DND-41 (cell line): ENCODE results near the gene RASAL1.

Experiments
- ATAC-seq: fragments of 200-7000 bp; cut with Tn5 transposase; 3 replicates; pipeline ENCODE4 v1.9.1; 2021; ENCODE audit warnings: low read depth; ENCODE audit not compliant: insufficient read depth
- DNase-seq: peaks from one replicate; pipeline ENCODE4 v3.0.0-alpha.2; 2020
- H2AFZ ChIP-seq: 2 replicates; pipeline ENCODE4 v1.6.0; 2012; ENCODE audit warnings: low read depth, low read length
- H3K27ac ChIP-seq: 2 replicates; pipeline ENCODE4 v1.5.1; 2012; ENCODE audit warnings: low read length, inconsistent platforms
- H3K27me3 ChIP-seq: fragments of 200-600 bp; sonication (generic); 2 replicates; pipeline ENCODE4 v1.6.0; 2012; ENCODE audit warnings: low read length, mild to moderate bottlenecking, inconsistent platforms; ENCODE audit not compliant: insufficient read depth, poor library complexity
- H3K36me3 ChIP-seq: 2 replicates; pipeline ENCODE4 v1.5.1; 2012; ENCODE audit warnings: low read length, inconsistent platforms; ENCODE audit not compliant: insufficient read depth
- H3K4me1 ChIP-seq: 2 replicates; pipeline ENCODE4 v1.5.1; 2012; ENCODE audit warnings: mild to moderate bottlenecking, low read length; ENCODE audit not compliant: insufficient read depth
- H3K4me2 ChIP-seq: 2 replicates; pipeline ENCODE4 v1.6.0; 2012; ENCODE audit warnings: mild to moderate bottlenecking, moderate library complexity, low read length, inconsistent platforms; ENCODE audit not compliant: insufficient read depth
- H3K4me3 ChIP-seq, 2 experiments: fragments of 200-600 bp in 1 of 2; shearing (Covaris generic) in 1 of 2; 2 replicates each; pipeline ENCODE4 v1.5.1; 2012 to 2016; ENCODE audit warnings: inconsistent platforms in 2 of 2, low read length in 2 of 2, mild to moderate bottlenecking in 2 of 2, low read depth in 1 of 2, moderate library complexity in 1 of 2
- H3K79me2 ChIP-seq: 2 replicates; pipeline ENCODE4 v1.6.0; 2012; ENCODE audit warnings: low read length, inconsistent platforms; ENCODE audit not compliant: insufficient read depth
- H3K9ac ChIP-seq: 2 replicates; pipeline ENCODE4 v1.6.0; 2012; ENCODE audit warnings: low read depth, mild to moderate bottlenecking, inconsistent platforms, low read length, moderate library complexity
- H3K9me3 ChIP-seq: 2 replicates; pipeline ENCODE4 v1.5.1; 2012; ENCODE audit warnings: low read length, moderate library complexity, mild to moderate bottlenecking, inconsistent platforms; ENCODE audit not compliant: insufficient read depth, severe bottlenecking
- H4K20me1 ChIP-seq: 2 replicates; pipeline ENCODE4 v1.6.0; 2012; ENCODE audit warnings: low read length; ENCODE audit not compliant: insufficient read depth
- CTCF ChIP-seq: IDR thresholded peaks from 2 replicates; pipeline ENCODE4 v1.5.1; 2012; ENCODE audit warnings: borderline replicate concordance, low read length, moderate library complexity, mild to moderate bottlenecking; ENCODE audit not compliant: poor library complexity, severe bottlenecking; ENCODE audit errors: extremely low read depth
- EZH2 ChIP-seq: IDR thresholded peaks from 3 replicates; pipeline ENCODE4 v1.6.1; 2012; ENCODE audit warnings: borderline replicate concordance, low read depth, mild to moderate bottlenecking, moderate library complexity, low read length, inconsistent platforms; ENCODE audit not compliant: severe bottlenecking

RASAL1 gene

GRCh38 chr12:113172185-113172584 lies 36.6 kb upstream of the RASAL1 start:
- DNase-seq (no peak), ATAC-seq (no peak)
- no peaks in the 10 kb centered on the region for H3K4me1 ChIP-seq
- no peak overlapping the region for H3K4me2 ChIP-seq
- peaks cover 94% of the 10 kb centered on the region for H3K36me3 ChIP-seq
- H3K9ac ChIP-seq, result no peak overlapping the region
- TF ChIP-seq EZH2 (no peak), CTCF (no peak)
- H2AFZ ChIP-seq, result no peak overlapping the region
- H3K9me3 ChIP-seq, result no peaks in the 10 kb centered on the region
- H4K20me1 ChIP-seq, result peaks cover 8% of the 10 kb centered on the region
- peaks cover 31% of the 10 kb centered on the region for H3K79me2 ChIP-seq
- H3K27me3 ChIP-seq, result no peaks in the 10 kb centered on the region
- no peak overlapping the region for H3K4me3 ChIP-seq
- H3K27ac ChIP-seq, result no peak overlapping the region; the same call in 1 of the 2 replicates

GRCh38 chr12:113171543-113171942 lies 36.0 kb upstream of the RASAL1 start:
- H3K79me2 ChIP-seq, result peaks cover 31% of the 10 kb centered on the region
- DNase-seq (no peak), ATAC-seq (no peak)
- H3K36me3 ChIP-seq, result peaks cover 94% of the 10 kb centered on the region
- H3K4me2 ChIP-seq, result no peak overlapping the region
- no peaks in the 10 kb centered on the region for H3K4me1 ChIP-seq
- H3K27me3 ChIP-seq, result no peaks in the 10 kb centered on the region
- no peak overlapping the region for H3K4me3 ChIP-seq
- H4K20me1 ChIP-seq, result peaks cover 8% of the 10 kb centered on the region
- no peak for TF ChIP-seq EZH2
- TF ChIP-seq CTCF, result no peak
- H3K9ac ChIP-seq, result no peak overlapping the region
- H3K9me3 ChIP-seq, result no peaks in the 10 kb centered on the region
- H3K27ac ChIP-seq, result no peak overlapping the region
- H2AFZ ChIP-seq, result no peak overlapping the region

GRCh38 chr12:113170926-113171325 lies 35.4 kb upstream of the RASAL1 start:
- DNase-seq, result no peak
- Histone ChIP-seq H3K9me3 (no peaks in the 10 kb centered on the region), H4K20me1 (peaks cover 8% of the 10 kb centered on the region), H3K4me3 (no peak overlapping the region), H3K9ac (no peak overlapping the region), H3K36me3 (peaks cover 94% of the 10 kb centered on the region), H3K79me2 (peaks cover 31% of the 10 kb centered on the region), H3K27ac (no peak overlapping the region), H2AFZ (no peak overlapping the region), H3K4me1 (no peaks in the 10 kb centered on the region), H3K27me3 (no peaks in the 10 kb centered on the region), H3K4me2 (no peak overlapping the region)
- no peak for ATAC-seq
- TF ChIP-seq CTCF (no peak), EZH2 (no peak)

GRCh38 chr12:113170457-113170856 lies 34.9 kb upstream of the RASAL1 start:
- Histone ChIP-seq H3K27ac (no peak overlapping the region), H3K27me3 (no peaks in the 10 kb centered on the region), H3K4me2 (no peak overlapping the region), H3K9ac (no peak overlapping the region), H3K9me3 (no peaks in the 10 kb centered on the region), H4K20me1 (peaks cover 8% of the 10 kb centered on the region), H3K4me3 (no peak overlapping the region), H2AFZ (no peak overlapping the region), H3K4me1 (no peaks in the 10 kb centered on the region), H3K79me2 (peaks cover 31% of the 10 kb centered on the region), H3K36me3 (peaks cover 98% of the 10 kb centered on the region)
- DNase-seq, result no peak
- TF ChIP-seq EZH2, result no peak
- TF ChIP-seq CTCF, result no peak
- no peak for ATAC-seq
